HG02623 (cell line): ENCODE data around the gene PCDH9.
"Not testable (repeated sequence)": the region's sequence is repeated elsewhere in the genome, so short reads cannot be mapped to it uniquely, and the experiment has no call there.

Source experiments
- ATAC-seq: cut with Tn5 transposase; IDR thresholded peaks from one replicate; pipeline ENCODE4 v1.9.1; 2021; ENCODE audit warnings: moderate library complexity; ENCODE audit not compliant: unreplicated experiment

PCDH9 gene

GRCh38 chr13:66926851-66927524 lies 303.1 kb downstream of the PCDH9 start:
- ATAC-seq: no peak

- no peak for ATAC-seq
Measured at GRCh38 chr13:66926200-66926850, 303.8 kb downstream of the PCDH9 start.

GRCh38 chr13:66922444-66922843 lies 307.7 kb downstream of the PCDH9 start:
- no peak for ATAC-seq

- ATAC-seq: no peak
Measured at GRCh38 chr13:66921437-66921836, 308.7 kb downstream of the PCDH9 start.

- no peak for ATAC-seq
Measured at GRCh38 chr13:66915596-66916185, 314.4 kb downstream of the PCDH9 start.

- ATAC-seq: no peak
Measured at GRCh38 chr13:66914155-66914554, 316.0 kb downstream of the PCDH9 start.

GRCh38 chr13:66911411-66911939 lies 318.7 kb downstream of the PCDH9 start:
- no peak for ATAC-seq

GRCh38 chr13:66899955-66900354 lies 330.2 kb downstream of the PCDH9 start:
- ATAC-seq: no peak

GRCh38 chr13:66896933-66897332 lies 333.2 kb downstream of the PCDH9 start:
- ATAC-seq: no peak

- ATAC-seq: no peak
Measured at GRCh38 chr13:66895780-66896179, 334.4 kb downstream of the PCDH9 start.

GRCh38 chr13:66895320-66895719 lies 334.8 kb downstream of the PCDH9 start:
- no peak for ATAC-seq

- no peak for ATAC-seq
Measured at GRCh38 chr13:66888698-66889097, 341.4 kb downstream of the PCDH9 start.

GRCh38 chr13:66887088-66887487 lies 343.0 kb downstream of the PCDH9 start:
- no peak for ATAC-seq

- no peak for ATAC-seq
Measured at GRCh38 chr13:66886264-66886663, 343.9 kb downstream of the PCDH9 start.

GRCh38 chr13:66881170-66881569 lies 349.0 kb downstream of the PCDH9 start:
- ATAC-seq: not testable (repeated sequence)

- ATAC-seq: no peak
Measured at GRCh38 chr13:66879988-66880387, 350.1 kb downstream of the PCDH9 start.

- ATAC-seq: no peak
Measured at GRCh38 chr13:66875264-66875663, 354.9 kb downstream of the PCDH9 start.

GRCh38 chr13:66864627-66865026 lies 365.5 kb downstream of the PCDH9 start:
- ATAC-seq: no peak

- no peak for ATAC-seq
Measured at GRCh38 chr13:66860878-66861417, 369.2 kb downstream of the PCDH9 start.

GRCh38 chr13:66859934-66860877 lies 369.9 kb downstream of the PCDH9 start:
- ATAC-seq: no peak

GRCh38 chr13:66859078-66859477 lies 371.1 kb downstream of the PCDH9 start:
- no peak for ATAC-seq
